ENCODE data around the gene PEX11G.

PEX11G gene

DNA sequence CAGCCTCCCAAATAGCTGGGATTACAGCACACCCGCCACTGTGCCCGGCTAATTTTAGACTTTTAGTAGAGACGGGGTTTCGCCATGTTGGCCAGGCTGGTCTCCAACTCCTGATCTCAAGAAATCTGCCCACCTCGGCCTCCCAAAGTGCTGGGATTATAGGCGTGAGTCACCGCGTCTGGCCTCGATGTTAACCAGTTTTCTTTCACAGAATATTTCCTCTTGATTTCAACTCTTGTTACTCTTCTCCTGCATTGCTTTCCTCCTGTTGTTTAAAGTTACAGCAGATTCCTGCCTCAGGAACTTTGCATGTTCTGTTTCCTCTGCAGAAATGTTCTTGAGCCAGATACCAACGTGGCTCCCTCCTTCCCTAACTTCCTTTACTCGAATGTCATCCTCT, 3.7 kb upstream of the PEX11G start:
- no peak for DNase-seq

DNA sequence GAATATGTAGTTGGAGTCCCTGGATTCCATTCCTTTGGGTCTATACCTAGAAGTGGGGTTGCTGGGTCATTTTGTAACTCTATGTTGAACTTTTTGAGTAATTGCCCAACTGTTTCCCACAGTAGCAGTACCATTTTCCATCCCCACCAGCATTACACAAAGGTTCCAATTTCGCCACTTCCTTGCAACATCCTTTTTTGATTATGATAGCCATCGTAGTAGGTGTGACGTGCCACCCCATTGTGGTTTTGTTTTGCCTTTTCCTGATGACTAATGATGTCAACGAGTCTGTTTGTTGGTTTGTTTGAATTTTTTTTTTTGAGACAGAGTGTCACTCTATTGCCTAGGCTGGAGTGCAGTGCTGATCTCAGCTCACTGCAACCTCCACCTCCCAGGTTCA, 3.3 kb upstream of the PEX11G start:
- DNase-seq: no peak

DNA sequence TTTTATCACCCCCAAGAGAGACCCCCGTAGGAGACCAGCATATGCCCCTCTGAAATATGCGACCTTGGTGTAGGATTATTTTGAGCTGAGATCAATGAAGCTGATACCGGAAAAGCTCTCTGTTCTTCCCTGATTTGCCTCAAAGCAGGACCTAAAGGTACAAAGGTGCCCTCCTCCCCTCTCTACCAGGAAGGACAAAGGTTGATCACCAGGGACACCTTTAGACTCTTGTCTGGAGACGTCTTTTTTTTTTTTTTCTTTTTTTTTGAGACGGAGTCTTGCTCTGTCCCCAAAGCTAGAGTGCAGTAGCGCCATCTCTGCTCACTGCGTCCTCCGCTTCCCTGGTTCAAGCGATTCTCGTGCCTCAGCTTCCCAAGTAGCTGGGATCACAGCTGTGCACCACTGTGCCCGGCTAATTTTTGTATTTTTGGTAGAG, 792 bp upstream of the PEX11G start:
- no peak for DNase-seq

DNA sequence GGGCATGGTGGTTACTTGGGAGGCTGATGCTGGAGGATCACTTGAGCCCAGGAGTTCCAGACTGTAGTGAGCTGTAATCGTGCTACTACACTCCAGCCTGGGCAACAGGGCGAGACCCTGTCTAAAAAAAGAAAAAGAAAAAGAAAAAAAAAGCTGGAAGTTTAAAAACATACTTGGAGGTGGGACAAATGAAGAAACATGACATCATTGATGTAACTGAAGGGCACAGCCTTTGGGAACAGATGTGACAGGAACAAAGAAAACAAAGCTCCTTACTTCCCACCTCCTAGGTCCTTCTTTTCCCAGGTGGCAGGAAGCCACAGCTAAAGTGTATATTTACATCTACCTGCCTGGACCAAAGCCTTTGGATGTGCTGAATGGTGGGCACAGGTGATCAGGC, 1.9 kb downstream of the PEX11G start:
- DNase-seq: no peak

DNA sequence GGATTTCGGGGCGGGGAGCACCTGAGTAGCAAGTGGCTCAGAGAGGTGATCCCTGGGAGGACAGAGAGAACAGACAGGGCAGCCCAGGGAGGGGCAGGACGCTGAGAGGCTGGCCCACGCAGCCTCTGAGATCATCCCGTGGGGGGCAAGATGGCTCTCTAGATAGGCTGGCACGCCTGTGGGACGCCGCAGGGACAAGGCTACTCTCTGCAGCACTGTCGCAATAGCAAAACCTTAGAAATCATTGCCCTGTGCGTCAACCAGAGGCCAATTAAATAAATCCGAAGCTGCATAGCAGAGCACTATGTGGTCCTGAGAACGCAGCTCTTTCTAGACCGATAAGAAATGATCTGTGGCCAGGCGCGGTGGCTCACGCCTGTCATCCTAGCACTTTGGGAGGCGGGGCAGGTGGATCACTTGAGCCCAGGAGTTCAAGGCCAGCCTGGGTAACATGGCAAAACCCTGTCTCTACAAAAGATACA, 5.1 kb downstream of the PEX11G start:
- no peak for DNase-seq

DNA sequence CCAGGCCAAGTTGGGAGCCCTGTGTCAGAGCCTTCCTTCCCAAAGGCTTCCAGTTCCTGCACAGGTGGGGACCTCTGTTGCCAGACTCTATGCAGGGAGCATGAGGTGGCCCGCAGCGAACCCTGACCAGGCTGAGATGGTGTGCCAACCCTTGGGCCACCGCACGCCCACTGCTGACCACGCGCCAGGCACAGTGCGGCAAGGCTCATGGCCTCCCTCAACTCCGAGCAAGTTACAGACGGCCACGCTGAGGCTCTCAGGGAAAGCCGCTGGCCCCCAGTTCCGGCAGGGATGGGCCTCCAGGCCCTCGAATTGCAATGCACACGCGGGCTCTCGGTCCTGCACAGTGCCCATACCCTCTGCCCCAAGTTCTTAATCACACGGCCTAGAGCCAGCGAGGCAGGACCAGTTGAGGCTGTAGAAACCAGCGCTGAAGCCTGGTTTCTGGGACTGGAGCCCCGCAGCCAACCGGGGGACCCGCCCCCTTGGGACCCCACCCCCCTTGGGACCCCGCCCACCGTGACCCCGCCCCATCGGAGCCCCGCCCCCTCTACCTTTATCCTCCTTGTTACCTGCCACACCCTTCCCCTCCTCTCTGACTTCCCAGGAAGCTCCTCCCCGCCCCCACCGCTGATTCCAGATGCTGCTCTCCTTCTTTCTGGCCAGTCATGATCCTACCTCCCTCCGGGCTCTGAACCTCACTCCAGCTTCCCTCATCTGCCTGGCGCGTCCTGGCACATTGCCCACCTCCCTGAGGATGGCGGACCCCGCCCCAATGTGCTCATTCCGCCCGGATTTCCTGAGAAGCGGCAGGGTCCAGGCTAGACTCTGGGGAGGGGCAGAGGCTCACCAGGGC, 6.0 kb downstream of the PEX11G start:
- no peak for DNase-seq

DNA sequence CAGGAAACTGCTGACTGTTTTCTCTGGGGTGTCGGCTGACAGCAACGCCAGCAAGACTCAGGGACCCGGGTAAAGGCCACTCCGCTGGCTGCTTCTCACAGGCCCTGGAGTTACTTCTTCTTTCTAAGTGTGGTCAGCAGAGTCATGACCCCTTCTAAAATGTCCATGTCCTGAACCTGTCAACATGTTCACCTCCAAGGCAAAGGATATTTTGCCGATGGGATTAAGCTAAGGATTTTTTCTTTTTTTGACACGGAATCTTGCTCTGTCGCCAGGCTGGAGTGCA, 7.9 kb downstream of the PEX11G start:
- no peak for DNase-seq

DNA sequence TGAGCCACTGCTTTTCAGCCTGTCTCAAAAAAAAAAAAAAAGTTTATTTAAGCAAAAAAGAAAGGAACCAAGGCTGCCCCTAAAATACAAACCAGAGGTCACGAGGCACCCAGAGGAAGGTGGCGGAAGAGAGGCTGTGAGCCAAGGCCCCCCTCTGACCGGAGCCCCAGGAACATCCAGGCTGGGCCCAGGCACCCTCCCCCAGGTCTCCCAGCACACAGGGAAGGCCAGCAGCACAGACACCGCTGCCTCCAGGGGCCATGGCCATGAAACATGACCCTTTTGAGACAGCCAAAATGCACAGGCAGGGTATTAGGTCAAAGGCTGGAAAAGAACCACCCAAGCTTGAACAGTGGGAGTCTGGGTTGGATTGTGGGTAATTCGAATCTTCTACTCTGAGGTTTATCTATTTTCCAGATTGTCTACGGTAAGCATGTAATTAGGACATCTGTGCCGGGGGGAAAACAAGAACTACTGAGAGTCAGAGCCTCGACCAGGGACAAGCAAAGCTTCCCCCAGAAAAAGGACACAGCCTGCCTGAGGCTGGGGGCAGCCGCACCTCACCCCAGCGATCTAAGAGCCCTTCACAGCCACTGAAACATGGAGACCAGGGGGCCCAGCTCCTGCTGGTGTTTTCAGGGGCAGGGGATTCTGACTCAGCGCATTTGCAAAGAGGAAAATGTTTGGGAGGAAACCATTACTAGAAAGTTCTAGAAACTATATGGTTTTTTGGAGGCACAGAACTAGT, 8.4 kb downstream of the PEX11G start:
- no peak for DNase-seq

DNA sequence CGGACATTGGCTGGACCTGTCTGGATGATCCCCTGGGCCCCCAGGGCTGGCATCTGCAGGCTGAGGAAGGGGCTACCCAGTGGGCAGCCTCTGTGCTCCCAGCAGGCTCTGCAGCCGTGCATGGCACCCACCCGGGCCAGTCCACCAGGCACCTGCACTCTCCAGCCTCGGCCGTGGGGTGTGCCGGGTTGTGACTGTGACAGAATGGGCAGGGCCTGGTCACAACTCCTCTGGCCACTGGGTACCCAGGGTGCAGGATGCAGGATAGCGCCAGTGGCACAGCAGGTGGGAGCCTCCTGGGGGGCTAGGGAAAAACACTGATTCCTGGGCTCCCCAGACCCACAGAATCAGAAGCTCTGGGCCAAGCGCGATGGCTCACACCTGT, 10.0 kb downstream of the PEX11G start:
- no peak for DNase-seq

DNA sequence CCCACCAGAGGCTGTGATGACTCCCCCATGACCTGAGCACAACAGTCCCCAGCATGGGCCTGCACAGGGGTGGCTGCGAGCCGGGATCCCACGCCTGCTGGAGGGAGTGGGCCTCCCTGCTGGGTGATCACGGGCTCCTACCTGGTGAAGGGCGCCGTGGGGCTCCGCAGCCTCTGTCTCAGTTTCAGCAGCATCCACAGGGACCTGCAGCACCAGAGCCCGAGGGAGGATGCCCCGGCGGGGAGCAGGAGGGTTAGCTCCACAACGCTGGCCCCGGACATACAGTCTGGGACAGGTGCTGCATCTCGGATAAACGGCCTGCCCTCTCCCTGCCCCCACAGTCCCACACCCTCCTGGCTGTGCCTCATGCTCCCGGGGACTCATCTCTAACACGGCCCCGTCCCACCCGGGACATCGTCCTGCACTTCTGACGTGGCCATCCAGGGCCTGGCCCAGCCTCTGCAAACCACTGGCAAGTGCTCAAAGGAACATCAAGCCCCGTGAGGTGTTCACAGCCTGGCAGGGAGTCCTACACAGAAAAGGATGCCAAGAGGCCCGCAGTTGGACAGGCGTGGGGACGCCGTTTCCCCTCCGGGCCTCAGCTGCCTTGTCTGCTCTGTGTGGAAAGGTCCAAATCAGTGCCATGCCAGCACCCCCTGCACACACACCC, 10.5 kb downstream of the PEX11G start:
- no peak for DNase-seq

DNA sequence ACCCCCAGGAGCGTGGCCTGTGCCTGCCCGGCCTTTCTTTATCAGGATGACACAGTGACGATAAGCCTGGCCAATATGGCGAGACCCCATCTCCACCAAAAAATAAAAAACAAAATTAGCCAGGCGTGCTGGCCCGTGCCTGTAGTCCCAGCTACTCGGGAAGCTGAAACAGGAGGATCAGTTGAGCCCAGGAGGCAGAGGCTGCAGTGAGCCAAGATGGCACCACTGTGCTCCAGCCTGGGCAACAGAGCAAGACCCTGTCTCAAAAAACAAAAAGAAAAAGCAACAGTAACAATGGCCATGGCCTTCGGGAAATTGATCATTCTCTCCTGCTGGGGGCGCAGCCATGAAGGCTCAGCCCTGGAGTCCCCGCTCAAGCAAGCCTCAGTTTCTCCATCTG, 11.1 kb downstream of the PEX11G start:
- no peak for DNase-seq

DNA sequence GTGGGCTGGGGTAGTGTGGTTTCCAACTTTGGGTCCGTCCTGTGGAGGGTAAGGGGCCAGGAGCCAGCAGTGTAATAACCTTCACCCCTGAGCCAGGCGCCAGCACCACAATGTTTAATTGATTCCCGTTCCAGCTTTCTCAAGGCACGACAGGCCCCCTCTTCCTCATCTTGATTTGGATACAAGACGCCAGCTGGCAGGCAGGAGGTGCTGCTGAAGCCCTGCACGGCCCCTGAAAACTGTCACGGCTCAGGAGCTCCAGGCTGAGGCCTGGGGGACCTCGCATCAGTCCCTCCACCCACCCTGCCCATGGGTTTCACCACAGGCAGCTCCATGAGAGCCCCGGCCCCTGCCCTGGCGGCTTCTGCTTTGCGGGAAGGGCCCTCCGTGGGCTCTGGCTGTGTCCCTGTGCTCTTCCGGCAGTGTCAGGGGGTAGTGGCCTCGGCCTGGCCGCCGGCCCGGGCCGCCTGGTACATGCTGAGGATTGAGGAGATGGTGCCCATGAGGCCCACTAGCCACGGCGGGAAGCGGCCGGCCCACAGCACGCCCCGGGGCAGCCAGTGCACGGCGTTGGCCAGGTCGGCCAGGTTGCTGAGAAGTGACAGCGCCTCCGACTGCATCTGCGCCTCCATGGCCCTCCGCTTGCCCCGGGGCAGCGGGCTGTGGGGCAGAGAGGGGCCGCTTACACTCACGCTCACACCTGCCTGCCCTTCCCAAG, 11.9 kb downstream of the PEX11G start:
- no peak for DNase-seq

DNA sequence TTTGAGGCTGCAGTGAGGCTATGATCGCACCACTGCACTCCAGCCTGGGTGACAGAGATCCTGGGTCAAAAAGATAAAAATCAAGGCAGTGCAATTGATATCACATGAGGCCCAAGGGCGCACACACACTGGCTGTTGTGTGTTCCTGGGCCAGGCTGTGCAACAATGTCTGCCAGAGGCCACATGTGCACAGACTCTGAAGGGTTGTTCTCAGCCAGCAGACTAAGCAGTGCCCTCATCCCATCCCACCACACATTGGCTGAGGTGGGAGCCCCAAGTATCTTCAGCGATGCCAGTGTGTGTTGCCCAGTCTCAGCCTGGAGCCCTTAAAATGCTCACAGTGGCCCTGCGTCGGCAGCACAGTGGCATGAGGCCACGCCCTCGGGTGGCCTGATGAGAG, 12.6 kb downstream of the PEX11G start:
- no peak for DNase-seq

DNA sequence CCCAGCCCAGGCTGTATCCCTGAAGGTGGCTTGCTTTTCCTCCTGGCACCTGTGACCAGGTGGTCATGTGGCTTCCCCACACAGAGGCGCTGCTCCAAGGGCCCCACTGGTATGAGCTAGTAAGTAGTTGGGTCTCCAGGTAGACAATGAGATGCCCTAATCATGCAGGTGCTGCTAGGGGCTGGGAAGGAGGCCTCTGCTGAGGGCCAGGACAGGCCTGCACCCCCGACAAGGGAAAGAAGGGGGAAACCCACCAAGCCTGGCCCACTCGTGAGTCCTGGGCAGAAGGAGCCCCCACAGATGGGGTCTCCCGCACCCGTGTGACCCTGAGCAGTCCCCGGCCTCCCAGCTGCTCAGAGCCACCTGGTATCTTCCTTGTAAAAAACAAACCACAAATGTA, 13.2 kb downstream of the PEX11G start:
- DNase-seq: no peak

DNA sequence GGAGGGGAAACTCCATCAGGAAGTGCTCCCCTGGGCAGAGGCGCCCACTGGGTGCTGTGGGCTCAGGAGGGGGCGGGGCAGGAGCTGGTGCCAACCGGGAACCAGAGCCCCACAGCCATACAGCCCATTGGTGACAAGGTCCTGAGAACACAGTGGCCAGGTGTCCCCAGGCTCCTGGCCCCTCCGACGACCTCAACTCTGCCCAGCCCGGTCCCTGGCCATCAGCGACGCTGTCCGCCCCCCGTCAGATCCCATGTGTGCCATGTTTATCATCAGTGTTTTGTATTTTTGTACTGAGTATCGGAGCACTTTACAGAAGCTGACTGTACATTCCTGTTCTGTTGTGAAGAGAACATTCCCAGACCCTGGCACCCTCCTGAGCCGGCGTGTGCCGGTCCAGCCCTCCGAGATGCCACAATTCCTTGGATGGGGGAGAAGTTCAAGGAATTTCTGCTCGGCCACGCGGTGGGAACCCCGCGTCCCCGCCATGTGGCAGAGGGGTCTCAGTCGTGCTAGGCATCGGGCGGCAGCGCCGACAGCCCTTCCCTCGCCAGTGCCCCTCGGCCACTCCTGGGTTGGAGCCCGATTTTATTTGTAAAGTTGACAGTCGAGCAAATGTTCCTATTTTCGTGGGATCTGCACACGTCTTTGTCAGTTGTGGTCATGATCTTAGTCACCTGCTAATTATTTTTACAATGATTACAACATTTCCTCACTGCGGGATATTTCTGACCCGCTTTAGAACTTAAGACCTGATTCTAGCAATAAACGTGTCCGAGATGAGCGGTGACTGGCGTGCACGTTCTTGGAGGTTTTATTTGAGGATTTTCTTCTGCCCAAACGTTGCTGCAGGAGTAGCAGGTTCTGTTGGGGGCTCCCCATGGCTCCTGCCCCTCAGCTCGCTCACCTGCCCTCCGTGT, 16.9 kb downstream of the PEX11G start:
- DNase-seq: no peak

DNA sequence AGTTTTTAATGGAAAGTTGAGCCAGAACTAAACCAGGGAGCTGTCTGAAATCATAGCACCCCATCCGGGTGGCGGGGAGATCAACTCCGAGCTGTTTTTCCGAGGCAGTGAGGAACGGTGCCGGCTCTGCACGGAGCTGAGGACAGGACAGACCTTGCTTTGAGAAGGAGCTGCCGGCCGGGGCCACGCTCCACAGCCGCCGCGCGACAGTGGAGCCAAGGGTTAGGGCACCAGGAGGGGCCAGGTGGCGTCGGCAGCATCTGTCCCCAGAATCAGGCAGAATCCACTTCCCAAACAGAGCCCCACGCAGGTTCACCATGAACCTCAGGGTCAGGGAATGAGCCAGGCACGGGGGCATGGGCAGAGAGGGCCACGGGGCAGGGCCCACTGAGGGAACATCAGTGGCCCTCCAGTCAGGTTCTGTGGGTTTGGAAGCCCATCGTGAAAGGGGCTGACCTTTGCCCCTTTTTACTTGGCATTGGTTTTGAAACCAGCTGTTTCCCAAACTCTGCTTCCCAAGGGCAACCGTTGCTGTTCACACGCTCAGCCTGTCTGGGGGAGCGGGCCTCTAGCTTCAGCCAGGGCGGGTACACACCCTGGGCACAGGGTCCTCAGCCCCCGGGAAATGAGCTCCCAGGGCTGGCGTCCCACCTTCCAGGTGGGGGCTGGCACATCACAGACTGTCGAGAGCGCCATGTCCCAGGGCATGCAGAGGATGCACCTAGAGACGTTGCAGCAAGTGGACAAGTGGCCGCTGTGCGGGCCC, 18.1 kb downstream of the PEX11G start:
- no peak for DNase-seq

DNA sequence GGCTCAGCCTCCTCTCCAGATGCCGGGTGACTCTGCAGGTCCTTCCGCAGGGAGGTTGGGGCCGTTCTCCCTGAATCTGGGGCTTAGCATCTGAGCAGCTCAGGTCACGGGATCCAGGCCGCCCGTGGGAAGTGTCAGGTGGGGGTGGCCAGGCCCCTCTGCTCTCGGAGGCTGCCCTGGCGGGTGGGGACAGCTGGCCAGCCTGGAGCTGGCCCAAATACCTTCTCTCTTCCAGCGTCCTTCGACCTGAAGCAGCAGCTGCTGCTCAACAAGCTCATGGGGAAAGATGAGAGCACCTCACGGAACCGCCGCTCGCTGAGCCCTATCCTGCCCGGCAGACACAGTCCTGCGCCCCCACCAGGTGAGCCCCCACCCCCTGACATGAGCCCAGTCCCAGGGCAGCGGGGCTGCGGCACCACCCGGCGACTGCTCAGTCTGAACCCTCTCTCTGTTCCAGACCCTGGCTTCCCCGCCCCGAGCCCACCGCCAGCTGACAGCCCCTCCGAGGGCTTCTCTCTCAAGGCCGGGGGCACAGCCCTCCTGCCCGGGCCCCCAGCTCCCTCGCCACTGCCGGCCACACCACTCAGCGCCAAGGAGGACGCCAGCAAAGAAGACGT, 19.1 kb downstream of the PEX11G start:
- no peak for DNase-seq

DNA sequence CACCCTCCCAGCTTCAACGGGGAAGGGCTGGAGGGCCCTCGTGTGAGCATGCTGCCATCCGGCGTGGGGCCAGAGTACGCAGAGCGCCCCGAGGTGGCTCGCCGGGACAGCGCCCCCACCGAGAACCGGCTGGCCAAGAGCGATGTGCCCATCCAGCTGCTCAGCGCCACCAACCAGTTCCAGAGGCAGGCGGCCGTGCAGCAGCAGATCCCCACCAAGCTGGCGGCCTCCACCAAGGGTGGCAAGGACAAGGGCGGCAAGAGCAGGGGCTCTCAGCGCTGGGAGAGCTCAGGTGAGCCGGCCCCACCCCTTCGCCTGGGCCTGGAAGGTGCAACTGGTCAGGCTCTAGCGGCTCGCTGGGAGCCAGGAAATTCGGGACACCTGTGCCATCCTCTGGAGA, 20.0 kb downstream of the PEX11G start:
- DNase-seq: no peak

DNA sequence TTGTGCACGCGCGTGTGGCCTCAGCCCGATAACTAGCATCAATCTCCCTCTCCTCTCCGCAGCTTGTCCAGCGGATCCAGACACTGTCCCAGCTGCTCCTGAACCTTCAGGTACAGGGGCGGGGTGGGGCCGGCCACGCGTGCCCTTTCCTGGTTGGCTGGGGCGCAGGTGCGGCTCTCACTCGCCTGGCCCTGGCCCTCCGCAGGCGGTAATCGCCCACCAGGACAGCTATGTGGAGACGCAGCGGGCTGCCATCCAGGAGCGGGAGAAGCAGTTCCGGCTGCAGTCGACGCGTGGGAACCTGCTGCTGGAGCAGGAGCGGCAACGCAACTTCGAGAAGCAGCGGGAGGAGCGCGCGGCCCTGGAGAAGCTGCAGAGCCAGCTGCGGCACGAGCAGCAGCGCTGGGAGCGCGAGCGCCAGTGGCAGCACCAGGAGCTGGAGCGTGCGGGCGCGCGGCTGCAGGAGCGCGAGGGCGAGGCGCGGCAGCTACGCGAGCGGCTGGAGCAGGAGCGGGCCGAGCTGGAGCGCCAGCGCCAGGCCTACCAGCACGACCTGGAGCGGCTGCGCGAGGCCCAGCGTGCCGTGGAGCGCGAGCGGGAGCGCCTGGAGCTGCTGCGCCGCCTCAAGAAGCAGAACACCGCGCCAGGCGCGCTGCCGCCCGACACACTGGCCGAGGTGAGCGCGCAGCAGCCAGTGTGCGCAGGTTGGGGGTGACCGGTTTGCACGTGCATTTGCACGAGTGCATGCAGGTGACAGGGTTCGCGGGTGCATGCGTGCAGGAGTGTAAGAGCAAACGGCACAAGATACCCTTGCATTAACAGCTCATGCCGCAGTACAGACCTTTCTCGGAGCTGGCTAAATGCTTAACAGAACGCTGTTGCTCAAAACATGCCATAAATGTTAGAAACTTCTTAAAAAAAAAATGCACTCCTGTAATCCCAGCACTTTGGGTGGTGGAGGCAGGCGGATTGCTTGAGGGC, 21.5 kb downstream of the PEX11G start:
- no peak for DNase-seq

DNA sequence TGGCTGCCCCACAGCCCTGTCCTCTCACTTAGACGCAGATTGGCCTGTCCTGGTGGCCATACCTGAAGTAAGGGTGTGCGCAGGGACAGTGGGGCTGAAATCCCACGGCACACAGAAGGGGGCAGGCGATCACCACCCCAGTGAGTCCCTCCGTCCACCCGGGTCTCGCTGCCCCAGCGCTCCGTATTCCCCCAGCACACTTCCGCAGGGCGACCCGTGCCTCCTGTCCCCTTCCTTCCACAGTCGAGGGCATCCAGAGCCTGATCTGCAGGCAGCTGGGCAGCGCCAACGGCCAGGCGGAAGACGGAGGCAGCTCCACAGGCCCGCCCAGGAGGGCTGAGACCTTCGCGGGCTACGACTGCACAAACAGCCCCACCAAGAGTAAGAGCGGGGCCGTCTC, 25.3 kb downstream of the PEX11G start:
- DNase-seq: no peak
